Measurements from ENCODE around the gene CD177.

DNA sequence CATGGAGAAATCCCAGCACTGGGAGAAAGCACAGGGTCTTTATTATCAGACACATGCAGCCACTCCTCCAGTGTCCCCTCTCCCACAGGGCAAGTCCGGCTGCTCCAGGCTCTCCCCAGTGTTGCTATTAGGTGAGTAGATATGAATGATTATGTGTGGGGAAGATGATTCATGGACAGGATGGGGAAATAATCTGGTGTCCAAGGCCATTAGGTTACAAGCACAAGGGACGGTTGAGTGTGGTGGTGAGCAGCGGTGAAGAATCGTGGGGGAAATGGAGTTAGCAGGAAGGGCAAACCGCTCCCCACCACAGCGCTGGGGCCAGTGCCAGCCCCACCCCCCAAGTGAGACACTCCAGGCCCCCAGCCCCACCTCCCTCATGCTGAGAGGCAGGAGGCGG, 19.0 kb downstream of the CD177 start:
- TF ChIP-seq POLR2AphosphoS5 (IDR thresholded peaks at IDR 0.05): no peak
- TF ChIP-seq, protein P1, sequence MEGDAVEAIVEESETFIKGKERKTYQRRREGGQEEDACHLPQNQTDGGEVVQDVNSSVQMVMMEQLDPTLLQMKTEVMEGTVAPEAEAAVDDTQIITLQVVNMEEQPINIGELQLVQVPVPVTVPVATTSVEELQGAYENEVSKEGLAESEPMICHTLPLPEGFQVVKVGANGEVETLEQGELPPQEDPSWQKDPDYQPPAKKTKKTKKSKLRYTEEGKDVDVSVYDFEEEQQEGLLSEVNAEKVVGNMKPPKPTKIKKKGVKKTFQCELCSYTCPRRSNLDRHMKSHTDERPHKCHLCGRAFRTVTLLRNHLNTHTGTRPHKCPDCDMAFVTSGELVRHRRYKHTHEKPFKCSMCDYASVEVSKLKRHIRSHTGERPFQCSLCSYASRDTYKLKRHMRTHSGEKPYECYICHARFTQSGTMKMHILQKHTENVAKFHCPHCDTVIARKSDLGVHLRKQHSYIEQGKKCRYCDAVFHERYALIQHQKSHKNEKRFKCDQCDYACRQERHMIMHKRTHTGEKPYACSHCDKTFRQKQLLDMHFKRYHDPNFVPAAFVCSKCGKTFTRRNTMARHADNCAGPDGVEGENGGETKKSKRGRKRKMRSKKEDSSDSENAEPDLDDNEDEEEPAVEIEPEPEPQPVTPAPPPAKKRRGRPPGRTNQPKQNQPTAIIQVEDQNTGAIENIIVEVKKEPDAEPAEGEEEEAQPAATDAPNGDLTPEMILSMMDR (IDR thresholded peaks at IDR 0.05 in 8 of 11, conservative IDR thresholded peaks at IDR 0.05 in 3 of 11): no peak
